CD8-positive, alpha-beta memory T cell (primary cell): ENCODE results near the gene GDF10. TPM values are rescaled to one million over a fixed set of nuclear protein-coding genes. Genes with fewer than 3 reads are reported as not detected.
A peak's percentile ranks its signal among the peaks of the same experiment; 100 is the strongest.

ENCODE experiments used
- CTCF ChIA-PET: fragments of 350-600 bp; sonication (Branson Sonifier 250); formaldehyde crosslinking; loops from one replicate; lab custom pipeline; 2021; ENCODE audit warnings: antibody characterized with exemption; lab: Charles Lee
- POLR2A ChIA-PET: fragments of 350-600 bp; sonication (Branson Sonifier 250); formaldehyde crosslinking; loops from one replicate; lab custom pipeline; 2021; ENCODE audit warnings: antibody characterized with exemption; lab: Charles Lee
- DNase-seq, 5 donors: peaks; one replicate each; pipeline versions ENCODE4 v3.0.0 to v3.0.0-alpha.2; 2020 to 2022; ENCODE audit warnings: mixed read lengths in 1 of 5
- H3K27ac ChIP-seq: one replicate; pipeline ENCODE4 v1.7.0; 2013; ENCODE audit warnings: low read depth, mild to moderate bottlenecking, low read length, moderate library complexity
- H3K27me3 ChIP-seq: 2 replicates; pipeline ENCODE4 v1.7.0; 2013; ENCODE audit warnings: low read length, mild to moderate bottlenecking; ENCODE audit not compliant: insufficient read depth, poor library complexity, severe bottlenecking
- H3K36me3 ChIP-seq: 2 replicates; pipeline ENCODE4 v1.7.0; 2013; ENCODE audit warnings: mild to moderate bottlenecking, low read length, moderate library complexity; ENCODE audit not compliant: insufficient read depth
- H3K4me1 ChIP-seq: 2 replicates; pipeline ENCODE4 v1.7.0; 2013; ENCODE audit warnings: mild to moderate bottlenecking, low read length, moderate library complexity; ENCODE audit not compliant: insufficient read depth
- H3K4me3 ChIP-seq: 2 replicates; pipeline ENCODE4 v1.7.0; 2013; ENCODE audit warnings: mild to moderate bottlenecking, low read length
- H3K9me3 ChIP-seq: 2 replicates; pipeline ENCODE4 v1.7.0; 2013; ENCODE audit warnings: mild to moderate bottlenecking, low read length
- H3K27ac Mint-ChIP-seq, 8 donors: one replicate each; pipeline ENCODE4 v1.8.0; 2020 to 2021; ENCODE audit warnings: mixed read lengths in 8 of 8, mild to moderate bottlenecking in 6 of 8, inconsistent platforms in 3 of 8, moderate library complexity in 3 of 8
- H3K27me3 Mint-ChIP-seq, 2 donors: one replicate each; pipeline ENCODE4 v1.8.0; 2020 to 2021; ENCODE audit warnings: mixed read lengths in 2 of 2, mild to moderate bottlenecking in 1 of 2, moderate library complexity in 1 of 2
- H3K36me3 Mint-ChIP-seq, 3 donors: one replicate each; pipeline ENCODE4 v1.8.0; 2020 to 2021; ENCODE audit warnings: mixed read lengths in 3 of 3, inconsistent platforms in 1 of 3, mild to moderate bottlenecking in 1 of 3
- H3K4me1 Mint-ChIP-seq, 3 donors: one replicate each; pipeline ENCODE4 v1.8.0; 2020 to 2021; ENCODE audit warnings: mixed read lengths in 3 of 3, inconsistent platforms in 1 of 3, mild to moderate bottlenecking in 1 of 3
- H3K4me3 Mint-ChIP-seq, 7 donors: one replicate each; pipeline ENCODE4 v1.8.0; 2020 to 2021; ENCODE audit warnings: mixed read lengths in 7 of 7, mild to moderate bottlenecking in 6 of 7, moderate library complexity in 4 of 7, inconsistent platforms in 2 of 7
- H3K9me3 Mint-ChIP-seq, 5 donors: one replicate each; pipeline ENCODE4 v1.8.0; 2020 to 2022; ENCODE audit warnings: mixed read lengths in 5 of 5, mild to moderate bottlenecking in 3 of 5, moderate library complexity in 2 of 5, inconsistent platforms in 1 of 5
- polyA plus RNA-seq: library from polyadenylated mRNA; unstranded; fragments of 300-500 nt; fragmentation: Illumina TruSeq; gene quantifications from one replicate; pipeline ENCODE4 v1.2.3, GENCODE V29; 2021
- total RNA-seq, 2 experiments: library from RNA; stranded (reverse); gene quantifications; one replicate each; pipeline ENCODE4 v1.2.3, GENCODE V29; 2021

The GDF10 gene
- total and polyA plus RNA-seq, 3 experiments from 2014 or later, result 0.18 to 0.24 (median 0.21) TPM

DNA sequence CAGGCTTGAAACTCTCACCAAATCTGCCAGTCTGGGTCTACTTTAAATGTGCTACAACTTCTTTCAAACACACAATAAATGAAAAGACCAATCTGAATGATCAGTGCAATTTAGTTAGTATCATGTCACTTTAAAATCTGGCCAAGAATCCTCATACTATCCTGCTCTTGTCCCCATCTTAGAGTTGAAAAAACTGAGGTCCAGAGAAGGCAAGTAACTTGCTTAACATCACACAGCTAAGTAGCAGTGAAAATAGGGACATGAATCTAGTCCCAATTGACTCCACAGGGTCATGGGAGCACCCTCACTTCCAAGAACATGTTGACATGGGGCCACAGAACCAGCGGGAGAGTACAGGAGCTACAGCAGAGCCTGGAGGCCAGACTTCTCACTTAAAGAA, 3.1 kb upstream of the GDF10 start:
- H3K4me3 ChIP-seq, result no peak overlapping the region
- H3K36me3 Mint-ChIP-seq, result no peaks in the 10 kb centered on the region
- DNase-seq, result no peak
- no peak overlapping the region for H3K27ac ChIP-seq
- H3K9me3 Mint-ChIP-seq, result no peaks in the 10 kb centered on the region
- H3K4me3 Mint-ChIP-seq, result no peak overlapping the region
- ChIA-PET POLR2A (no interaction called here), CTCF (interaction anchor here (0.9 to 3.0 kb wide), 3 partner anchors 15 to 249 kb away, joined by 3 to 14 read pairs (median 9); no protein-coding TSS in a partner anchor)
- no peaks in the 10 kb centered on the region for H3K27me3 ChIP-seq
- peaks cover 3 to 14% (median 4%) of the 10 kb centered on the region in 3 donors for H3K4me1 Mint-ChIP-seq
- H3K36me3 ChIP-seq, result no peaks in the 10 kb centered on the region
- no peak overlapping the region for H3K27ac Mint-ChIP-seq
- no peaks in the 10 kb centered on the region for H3K4me1 ChIP-seq
- no peaks in the 10 kb centered on the region for H3K9me3 ChIP-seq
- H3K27me3 Mint-ChIP-seq, result peaks cover 17 to 25% of the 10 kb centered on the region in 2 donors

DNA sequence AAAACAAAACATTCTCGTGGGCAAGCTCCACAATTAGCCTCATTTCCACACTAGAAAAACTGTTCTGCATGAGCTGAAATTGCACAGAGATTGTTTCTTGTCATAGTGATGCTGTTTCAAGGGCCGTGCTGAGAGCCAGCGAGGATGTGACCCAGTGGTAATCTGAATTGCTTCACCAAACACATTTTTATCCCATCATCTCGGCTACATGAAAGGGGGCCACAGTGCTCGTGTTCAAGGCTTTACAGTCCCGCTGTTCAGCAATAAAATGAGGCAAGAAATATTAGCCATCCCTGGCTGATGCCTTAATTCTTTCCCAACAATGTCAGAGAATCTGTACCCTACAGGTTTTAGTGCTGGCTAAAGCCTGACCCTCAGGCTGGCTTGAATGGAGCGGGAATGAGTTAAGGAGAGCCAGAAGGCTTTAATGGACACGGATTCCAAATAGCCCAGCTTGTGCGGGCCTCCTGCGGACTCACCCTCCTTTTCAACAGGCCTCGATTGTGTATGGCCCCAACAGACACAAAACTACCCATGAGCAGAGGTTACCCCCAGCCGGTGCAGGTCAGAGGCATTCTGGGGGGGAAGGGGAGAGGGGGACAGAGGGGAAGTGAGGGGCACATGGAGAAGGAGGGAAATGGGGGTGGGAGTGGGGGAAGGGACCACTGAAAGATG, 2.0 kb upstream of the GDF10 start:
- H3K36me3 ChIP-seq, result no peaks in the 10 kb centered on the region
- Mint-ChIP-seq H3K9me3 (no peaks in the 10 kb centered on the region), H3K36me3 (no peaks in the 10 kb centered on the region), H3K27ac (no peak overlapping the region), H3K4me1 (peaks cover 3 to 14% (median 4%) of the 10 kb centered on the region in 3 donors), H3K27me3 (peaks cover 17 to 25% of the 10 kb centered on the region in 2 donors), H3K4me3 (peak overlapping the region in 1 of 7 donors; percentile 15)
- H3K9me3 ChIP-seq, result no peaks in the 10 kb centered on the region
- H3K27ac ChIP-seq, result no peak overlapping the region
- ChIA-PET CTCF (interaction anchor here (0.9 to 3.0 kb wide), 3 partner anchors 13 to 250 kb away, joined by 3 to 14 read pairs (median 9); no protein-coding TSS in a partner anchor), POLR2A (no interaction called here)
- no peaks in the 10 kb centered on the region for H3K27me3 ChIP-seq
- no peak overlapping the region for H3K4me3 ChIP-seq
- no peaks in the 10 kb centered on the region for H3K4me1 ChIP-seq
- DNase-seq, result no peak

DNA sequence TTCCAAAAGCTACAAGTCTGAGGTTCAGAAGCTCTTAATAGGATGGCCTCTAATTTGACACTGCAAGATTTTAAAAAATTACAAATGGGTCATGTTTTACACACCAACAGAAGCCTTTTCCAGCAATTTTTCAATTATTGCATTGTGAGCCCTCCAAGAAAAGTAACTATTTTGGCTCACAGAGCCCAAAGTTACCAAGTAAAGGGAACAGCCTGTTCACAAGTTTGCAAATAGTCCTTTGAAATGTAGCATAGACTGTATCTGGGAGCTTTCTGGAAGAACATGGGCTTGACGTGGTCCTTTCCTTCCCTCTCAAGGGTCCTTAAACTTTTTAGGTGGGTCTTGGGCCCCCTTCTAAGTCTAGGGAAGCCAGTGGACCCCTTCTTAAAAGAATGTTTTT, 1.3 kb upstream of the GDF10 start:
- peak overlapping the region in 1 of 7 donors; percentile 18 for H3K4me3 Mint-ChIP-seq
- H3K27ac Mint-ChIP-seq, result no peak overlapping the region
- no peak overlapping the region for H3K4me3 ChIP-seq
- H3K27ac ChIP-seq, result no peak overlapping the region
- H3K36me3 Mint-ChIP-seq, result no peaks in the 10 kb centered on the region
- H3K4me1 ChIP-seq, result no peaks in the 10 kb centered on the region
- H3K9me3 ChIP-seq, result no peaks in the 10 kb centered on the region
- no peaks in the 10 kb centered on the region for H3K27me3 ChIP-seq
- no peaks in the 10 kb centered on the region for H3K36me3 ChIP-seq
- ChIA-PET POLR2A (no interaction called here), CTCF (interaction anchor here (1.8 kb wide), 1 partner anchor 12 kb away, joined by 5 read pairs; no protein-coding TSS in a partner anchor)
- H3K4me1 Mint-ChIP-seq, result peaks cover 3 to 14% (median 4%) of the 10 kb centered on the region in 3 donors
- no peaks in the 10 kb centered on the region for H3K9me3 Mint-ChIP-seq
- DNase-seq, result no peak
- peaks cover 17 to 25% of the 10 kb centered on the region in 2 donors for H3K27me3 Mint-ChIP-seq

DNA sequence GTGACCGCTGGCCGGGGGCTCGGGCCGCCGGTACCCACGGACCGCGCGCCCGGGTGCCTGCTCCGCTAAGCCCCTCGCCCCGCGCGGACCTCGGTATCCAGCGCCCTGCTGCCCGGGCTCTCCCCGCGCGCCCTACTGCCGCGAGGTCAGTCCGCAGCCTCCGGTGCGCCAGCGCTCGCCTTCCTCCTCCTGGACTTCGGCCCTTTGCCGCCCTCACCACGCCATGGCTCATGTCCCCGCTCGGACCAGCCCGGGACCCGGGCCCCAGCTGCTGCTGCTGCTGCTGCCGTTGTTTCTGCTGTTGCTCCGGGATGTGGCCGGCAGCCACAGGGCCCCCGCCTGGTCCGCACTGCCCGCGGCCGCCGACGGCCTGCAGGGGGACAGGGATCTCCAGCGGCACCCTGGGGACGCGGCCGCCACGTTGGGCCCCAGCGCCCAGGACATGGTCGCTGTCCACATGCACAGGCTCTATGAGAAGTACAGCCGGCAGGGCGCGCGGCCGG, 483 bp downstream of the GDF10 start:
- ChIA-PET POLR2A (no interaction called here), CTCF (no interaction called here)
- Histone ChIP-seq H3K4me1 (no peaks in the 10 kb centered on the region), H3K4me3 (no peak overlapping the region), H3K36me3 (no peaks in the 10 kb centered on the region), H3K27ac (no peak overlapping the region), H3K27me3 (no peaks in the 10 kb centered on the region), H3K9me3 (no peaks in the 10 kb centered on the region)
- Mint-ChIP-seq H3K4me1 (peaks cover 3 to 14% (median 4%) of the 10 kb centered on the region in 3 donors), H3K27ac (peak overlapping the region in 2 of 8 donors; percentile 59 to 83), H3K4me3 (peak overlapping the region in 6 of 7 donors; percentile 22 to 80 (median 69)), H3K27me3 (peaks cover 17 to 25% of the 10 kb centered on the region in 2 donors), H3K36me3 (no peaks in the 10 kb centered on the region), H3K9me3 (no peaks in the 10 kb centered on the region)
- no peak for DNase-seq

DNA sequence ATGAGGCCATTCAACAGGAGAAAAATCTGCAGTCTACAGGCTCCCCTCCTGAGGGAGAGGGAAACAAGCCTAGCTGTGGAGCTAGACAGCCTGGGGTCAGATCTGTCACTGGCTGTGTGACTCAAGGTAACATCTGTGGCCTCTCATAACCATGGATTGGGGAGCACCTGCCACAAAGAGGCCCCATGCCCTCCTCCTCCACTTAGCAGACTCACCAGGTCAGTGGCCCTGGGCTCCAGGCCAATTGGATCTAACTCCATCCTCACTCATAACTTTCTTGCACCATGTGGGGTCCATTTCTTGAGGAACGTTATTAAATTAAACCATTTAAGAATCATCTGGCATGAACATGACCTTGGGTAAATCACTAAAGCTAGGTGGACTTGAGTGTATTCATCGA, 1.8 kb downstream of the GDF10 start:
- Histone ChIP-seq H3K27me3 (no peaks in the 10 kb centered on the region), H3K9me3 (no peaks in the 10 kb centered on the region), H3K27ac (no peak overlapping the region), H3K36me3 (no peaks in the 10 kb centered on the region), H3K4me3 (no peak overlapping the region), H3K4me1 (peaks cover under 1% of the 10 kb centered on the region)
- ChIA-PET CTCF (interaction anchor here (1.0 kb wide), 1 partner anchor 277 kb away, joined by 4 read pairs; no protein-coding TSS in a partner anchor), POLR2A (no interaction called here)
- Mint-ChIP-seq H3K4me1 (peaks cover 3 to 18% (median 4%) of the 10 kb centered on the region in 3 donors), H3K27me3 (peaks cover 17 to 21% of the 10 kb centered on the region in 2 donors), H3K36me3 (no peaks in the 10 kb centered on the region), H3K9me3 (no peaks in the 10 kb centered on the region), H3K27ac (no peak overlapping the region), H3K4me3 (peak overlapping the region in 1 of 7 donors; percentile 34)
- no peak for DNase-seq

DNA sequence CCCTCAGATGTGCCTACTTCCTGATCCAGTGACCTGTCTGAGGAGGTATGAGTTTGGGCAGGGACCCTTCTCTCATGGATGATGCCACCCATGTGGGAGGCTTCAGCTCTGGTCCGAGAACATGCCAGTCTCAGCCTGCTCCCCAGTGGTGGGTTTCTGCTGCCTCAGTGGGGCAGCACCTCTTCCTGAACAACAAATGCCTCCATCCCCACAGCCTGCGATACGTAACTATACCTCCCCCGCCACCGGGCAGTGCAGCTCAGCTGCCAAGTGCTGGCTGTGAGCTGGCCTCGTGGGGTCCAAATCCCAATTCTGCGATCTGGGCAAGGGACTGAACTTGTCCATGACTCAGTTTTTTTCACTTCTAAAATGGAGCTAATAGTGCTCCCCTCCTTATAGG, 3.1 kb downstream of the GDF10 start:
- no peaks in the 10 kb centered on the region for H3K36me3 Mint-ChIP-seq
- CTCF ChIA-PET, result interaction anchor here (1.7 to 1.9 kb wide), 2 partner anchors 9 to 255 kb away, joined by 6 to 8 read pairs; no protein-coding TSS in a partner anchor
- Histone ChIP-seq H3K4me3 (no peak overlapping the region), H3K4me1 (peaks cover 9% of the 10 kb centered on the region), H3K36me3 (no peaks in the 10 kb centered on the region), H3K9me3 (no peaks in the 10 kb centered on the region), H3K27ac (no peak overlapping the region), H3K27me3 (no peaks in the 10 kb centered on the region)
- H3K4me1 Mint-ChIP-seq, result peaks cover 3 to 18% (median 4%) of the 10 kb centered on the region in 3 donors
- POLR2A ChIA-PET, result interaction anchor here (0.5 kb wide), 1 partner anchor 45 kb away, joined by 6 read pairs; no protein-coding TSS in a partner anchor
- no peak for DNase-seq
- H3K4me3 Mint-ChIP-seq, result no peak overlapping the region
- H3K27ac Mint-ChIP-seq, result no peak overlapping the region
- H3K9me3 Mint-ChIP-seq, result no peaks in the 10 kb centered on the region
- peaks cover 13 to 14% of the 10 kb centered on the region in 2 donors for H3K27me3 Mint-ChIP-seq

DNA sequence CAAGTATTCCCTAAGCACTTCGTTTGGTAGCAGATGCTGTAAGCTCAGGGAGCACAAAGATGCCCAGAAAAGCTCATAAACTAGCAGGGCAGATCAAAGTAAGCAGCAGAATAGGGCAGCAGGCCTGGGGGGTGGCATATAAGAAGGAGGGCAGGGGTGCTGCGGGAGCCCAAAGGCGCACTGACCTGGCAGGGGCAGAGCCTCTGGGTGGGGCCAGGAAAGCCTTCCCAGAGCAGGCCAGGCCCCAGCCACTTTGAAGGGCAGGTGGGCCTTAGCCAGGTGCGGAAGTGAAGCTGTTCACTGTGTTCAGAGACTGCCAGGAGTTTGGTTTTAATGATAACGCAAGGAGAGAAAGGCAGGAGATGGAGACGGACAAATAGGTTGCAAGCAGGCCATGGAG, 3.9 kb downstream of the GDF10 start:
- POLR2A ChIA-PET, result interaction anchor here (0.5 kb wide), 1 partner anchor 46 kb away, joined by 6 read pairs; no protein-coding TSS in a partner anchor
- Mint-ChIP-seq H3K4me1 (peaks cover 3 to 18% (median 4%) of the 10 kb centered on the region in 3 donors), H3K4me3 (no peak overlapping the region), H3K9me3 (no peaks in the 10 kb centered on the region), H3K27ac (no peak overlapping the region), H3K36me3 (no peaks in the 10 kb centered on the region), H3K27me3 (peaks cover 13% of the 10 kb centered on the region in 2 donors)
- peaks cover 9% of the 10 kb centered on the region for H3K4me1 ChIP-seq
- no peaks in the 10 kb centered on the region for H3K27me3 ChIP-seq
- H3K4me3 ChIP-seq, result no peak overlapping the region
- DNase-seq, result no peak
- H3K9me3 ChIP-seq, result no peaks in the 10 kb centered on the region
- H3K27ac ChIP-seq, result no peak overlapping the region
- no peaks in the 10 kb centered on the region for H3K36me3 ChIP-seq
- CTCF ChIA-PET, result interaction anchor here (1.7 to 1.9 kb wide), 2 partner anchors 8 to 256 kb away, joined by 6 to 8 read pairs; no protein-coding TSS in a partner anchor

DNA sequence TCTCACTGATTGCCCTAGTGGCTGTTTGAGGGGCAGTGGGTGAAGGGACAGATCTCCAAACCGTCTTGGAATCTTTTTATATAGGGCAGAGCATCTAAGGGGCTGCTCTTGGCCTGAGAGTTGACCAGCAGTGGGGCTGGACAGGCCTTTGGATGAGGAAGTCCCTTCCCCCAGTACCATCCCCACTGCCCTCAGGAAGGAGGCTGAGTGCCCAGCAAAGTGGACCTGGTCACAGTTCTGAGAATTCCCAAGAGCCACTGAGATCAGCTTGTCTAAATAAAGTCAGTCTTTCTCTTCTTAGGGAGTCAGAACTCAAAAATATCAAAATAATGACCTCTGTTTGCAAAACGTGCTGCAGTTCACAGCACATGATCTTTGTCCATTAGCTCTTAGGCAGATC, 5.6 kb downstream of the GDF10 start:
- Histone ChIP-seq H3K36me3 (no peaks in the 10 kb centered on the region), H3K27me3 (no peaks in the 10 kb centered on the region), H3K4me1 (peaks cover 15% of the 10 kb centered on the region), H3K9me3 (no peaks in the 10 kb centered on the region), H3K27ac (no peak overlapping the region), H3K4me3 (no peak overlapping the region)
- DNase-seq, result no peak
- peaks cover 5 to 17% (median 7%) of the 10 kb centered on the region in 3 donors for H3K4me1 Mint-ChIP-seq
- H3K4me3 Mint-ChIP-seq, result no peak overlapping the region
- POLR2A ChIA-PET, result no interaction called here
- H3K27me3 Mint-ChIP-seq, result peaks cover 6 to 7% of the 10 kb centered on the region in 2 donors
- H3K9me3 Mint-ChIP-seq, result no peaks in the 10 kb centered on the region
- no peaks in the 10 kb centered on the region for H3K36me3 Mint-ChIP-seq
- H3K27ac Mint-ChIP-seq, result no peak overlapping the region
- CTCF ChIA-PET, result interaction anchor here (1.3 to 1.6 kb wide), 2 partner anchors 257 to 281 kb away, joined by 3 to 10 read pairs; no protein-coding TSS in a partner anchor
